GM18499 (cell line): ENCODE measurements around the gene SUMF2.
"Not testable (repeated sequence)": the region's sequence is repeated elsewhere in the genome, so short reads cannot be mapped to it uniquely, and the experiment has no call there.

Experiments
- ATAC-seq: cut with Tn5 transposase; IDR thresholded peaks from one replicate; pipeline ENCODE4 v1.9.1; 2021; ENCODE audit warnings: moderate number of reproducible peaks; ENCODE audit not compliant: insufficient read depth, unreplicated experiment

SUMF2 gene

DNA sequence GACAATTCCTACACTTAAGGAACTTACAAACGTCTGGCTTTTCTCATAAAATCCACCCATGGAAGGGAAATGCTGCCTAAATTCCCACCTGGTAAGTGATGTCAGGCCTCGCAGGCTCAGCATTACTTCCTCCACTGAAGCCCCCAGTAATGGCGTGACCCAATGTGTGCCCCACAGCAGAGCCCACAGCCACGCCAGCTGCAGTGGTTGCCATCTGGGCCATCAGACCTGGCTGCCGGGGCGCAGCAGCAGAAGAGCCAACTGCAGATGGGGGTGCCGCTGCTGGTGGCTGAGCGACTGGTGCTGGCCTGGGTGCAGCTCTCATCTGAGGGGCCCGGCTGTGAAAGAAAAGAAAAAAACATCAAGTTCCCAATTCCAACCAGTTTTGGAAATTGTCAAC lies 40.1 kb downstream of the SUMF2 start:
- ATAC-seq, result not testable (repeated sequence)

DNA sequence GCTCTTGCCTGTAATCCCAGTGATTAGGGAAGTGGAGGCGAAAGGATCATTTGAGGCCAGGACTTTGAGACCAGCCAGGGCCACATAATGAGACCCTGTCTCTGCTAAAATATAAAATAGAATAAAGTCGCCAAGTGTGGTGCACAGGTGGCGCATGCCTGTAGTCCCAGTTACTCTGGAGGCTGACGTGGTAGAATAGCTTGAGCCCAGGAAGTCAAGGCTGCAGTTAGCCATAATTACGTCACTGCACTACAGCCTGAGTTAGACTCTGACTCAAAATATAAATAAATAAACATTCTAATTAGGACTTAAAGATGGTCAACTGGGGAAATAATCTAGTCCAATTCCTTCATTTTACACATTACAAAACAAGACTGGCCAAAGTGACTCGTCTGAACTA lies 41.4 kb downstream of the SUMF2 start:
- no peak for ATAC-seq

DNA sequence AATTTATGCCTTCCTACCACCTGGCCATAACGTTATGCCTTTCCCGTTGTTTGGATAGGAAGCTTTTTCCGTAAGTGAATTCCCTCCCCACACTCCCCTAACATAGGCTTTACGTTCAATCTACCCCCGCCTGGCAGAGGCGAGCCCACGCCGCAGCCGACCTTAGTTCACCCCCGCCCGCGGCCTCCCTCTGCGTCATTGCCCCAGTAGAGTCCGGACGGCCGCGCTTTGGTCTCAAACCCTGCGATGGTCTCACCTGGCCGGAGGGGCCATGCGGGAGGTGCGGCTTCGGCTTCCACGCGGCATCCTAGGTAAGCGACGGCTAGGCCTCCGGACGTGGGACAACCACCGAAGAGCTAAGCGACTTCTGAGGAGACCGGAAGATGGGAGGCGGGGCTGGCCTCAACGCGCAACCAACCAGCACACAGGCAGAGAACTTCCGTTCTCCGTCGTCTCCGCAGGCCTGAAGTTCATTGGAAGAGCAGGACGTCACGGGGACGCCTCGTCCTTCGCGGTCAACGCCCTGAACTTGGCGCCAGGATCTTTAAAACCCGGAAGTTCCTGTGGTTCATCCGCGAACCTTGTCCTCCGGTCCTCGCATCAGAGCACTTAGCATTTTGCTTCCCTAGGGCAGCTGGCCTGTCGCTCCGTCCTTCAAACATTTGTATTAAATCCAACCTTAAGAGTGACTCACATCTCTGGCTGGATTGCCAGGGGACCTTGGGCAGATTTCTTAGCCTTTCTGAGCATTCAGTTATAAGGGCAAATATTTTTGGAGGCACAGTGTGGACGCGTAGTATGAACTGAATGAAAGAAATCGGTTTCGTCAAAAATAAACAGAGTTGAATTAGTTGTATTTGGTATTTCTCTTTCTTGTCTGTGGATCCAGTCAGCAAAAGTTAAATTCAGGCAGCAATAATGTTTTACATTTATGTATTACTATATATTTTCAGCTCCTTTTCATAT lies 42.3 kb downstream of the SUMF2 start, which contains the start of gene CHCHD2:
TSS of gene CHCHD2 (minus strand) at position 369 of the 966 bp plus-strand sequence. CDS start at position 306, 63 bp downstream.
- ATAC-seq, result peak; percentile 99

DNA sequence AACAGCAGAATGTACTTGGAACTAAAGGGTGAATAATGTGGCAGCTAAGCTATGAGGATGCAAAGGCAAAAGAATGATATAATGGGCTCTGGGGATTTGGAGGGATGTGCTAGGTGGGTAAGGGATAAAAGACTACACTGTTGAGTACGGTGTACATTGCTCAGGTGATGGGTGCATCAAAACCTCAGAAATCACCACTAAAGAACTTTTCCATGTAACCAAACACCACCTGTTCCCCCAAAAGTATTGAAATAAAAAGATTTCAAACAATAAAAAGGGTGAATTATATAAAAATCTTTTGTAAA lies 43.8 kb downstream of the SUMF2 start:
- no peak for ATAC-seq

DNA sequence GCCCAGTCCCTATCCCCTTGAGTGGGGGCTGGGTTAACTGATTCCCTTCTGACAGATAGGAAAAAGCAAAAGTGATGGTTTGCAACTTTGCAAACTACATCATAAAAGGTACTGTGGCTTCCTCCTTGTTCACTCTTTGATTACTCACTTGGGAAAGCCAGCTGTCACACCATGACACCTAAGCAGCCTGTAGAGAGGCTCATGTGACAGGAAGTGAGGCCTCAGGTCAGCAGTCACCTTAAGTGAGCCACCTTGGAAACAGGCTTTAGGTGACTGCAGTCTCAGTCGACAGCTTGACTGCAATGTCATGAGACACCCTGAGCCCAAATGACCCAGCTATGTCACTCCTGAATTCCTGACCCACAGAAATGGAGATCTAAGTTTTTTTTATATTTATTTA lies 46.5 kb downstream of the SUMF2 start:
- no peak for ATAC-seq

DNA sequence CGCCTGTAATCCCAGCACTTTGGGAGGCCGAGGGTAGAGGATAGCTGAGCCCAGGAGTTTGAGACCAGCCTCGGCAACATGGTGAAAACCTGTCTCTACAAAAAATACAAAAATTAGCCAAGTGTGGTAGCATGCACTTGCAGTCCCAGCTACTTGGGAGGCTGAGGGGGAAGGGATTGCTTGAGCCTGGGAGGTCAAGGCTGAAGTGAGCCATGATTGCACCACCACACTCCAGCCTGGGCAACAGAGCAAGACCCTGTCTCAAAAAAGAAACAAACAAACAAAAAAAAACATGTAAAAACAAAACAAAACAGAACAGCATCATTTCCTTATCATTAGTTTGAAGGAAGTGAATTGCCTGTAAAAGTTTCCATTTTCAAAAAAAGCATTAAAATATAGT lies 48.2 kb downstream of the SUMF2 start:
- ATAC-seq, result not testable (repeated sequence)

DNA sequence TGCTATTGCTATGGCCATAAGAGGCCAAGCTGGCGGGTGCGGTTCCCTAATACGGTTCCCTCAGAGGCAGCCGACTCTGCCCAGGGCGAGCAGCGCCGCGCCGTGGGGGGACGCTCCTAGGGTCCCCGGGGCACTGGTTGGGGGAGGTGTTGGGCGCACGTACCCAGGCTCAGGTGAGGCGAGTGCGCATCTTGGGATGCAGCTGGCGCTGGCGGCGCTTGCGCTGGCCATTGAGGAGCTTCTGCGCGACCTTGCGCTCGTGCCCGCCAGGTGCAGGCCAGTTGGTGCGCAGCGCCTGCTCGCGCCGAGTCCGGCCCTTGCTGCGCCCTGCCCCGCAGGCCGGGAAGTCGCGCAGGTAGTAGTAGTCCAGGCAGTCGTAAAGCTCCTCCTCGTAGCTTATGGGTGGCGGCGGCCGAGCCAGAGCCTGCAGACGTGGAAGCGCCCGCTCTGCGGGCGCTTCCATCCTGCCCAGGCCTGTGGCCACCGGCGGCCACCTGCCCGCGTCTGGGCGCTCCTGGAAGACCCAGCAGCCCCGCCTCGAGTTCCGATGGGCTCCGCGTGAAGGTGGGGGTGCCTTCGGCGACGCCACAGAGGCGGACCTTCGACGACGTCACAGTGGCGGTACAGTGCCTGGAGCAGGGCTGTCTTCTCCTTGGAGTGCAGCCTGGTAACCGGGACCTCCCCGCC lies 51.9 kb downstream of the SUMF2 start, which contains the start of gene NUPR2:
TSS of gene NUPR2 (minus strand) at position 566 of the 687 bp plus-strand sequence. CDS start at position 463, 103 bp downstream.
- ATAC-seq, result no peak

DNA sequence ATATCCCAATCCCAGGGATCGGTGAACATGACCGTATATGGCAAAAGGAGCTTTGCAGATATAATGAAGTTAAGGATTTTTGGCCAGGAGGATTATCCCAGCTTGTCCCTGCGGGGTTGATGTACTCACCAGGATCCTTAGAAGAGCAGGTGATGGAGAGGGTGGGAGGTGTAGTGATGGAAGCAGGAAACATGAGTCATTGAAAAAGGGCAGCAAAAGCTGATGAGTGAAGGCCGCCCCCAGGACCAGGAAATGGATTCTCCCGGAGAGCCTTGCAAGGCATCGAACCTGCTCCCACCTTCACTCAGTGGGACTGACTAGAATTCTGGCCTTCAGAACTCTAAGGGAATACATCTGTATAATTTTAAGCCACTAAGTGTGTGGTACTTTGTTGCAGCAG lies 57.4 kb downstream of the SUMF2 start:
- ATAC-seq, result no peak

DNA sequence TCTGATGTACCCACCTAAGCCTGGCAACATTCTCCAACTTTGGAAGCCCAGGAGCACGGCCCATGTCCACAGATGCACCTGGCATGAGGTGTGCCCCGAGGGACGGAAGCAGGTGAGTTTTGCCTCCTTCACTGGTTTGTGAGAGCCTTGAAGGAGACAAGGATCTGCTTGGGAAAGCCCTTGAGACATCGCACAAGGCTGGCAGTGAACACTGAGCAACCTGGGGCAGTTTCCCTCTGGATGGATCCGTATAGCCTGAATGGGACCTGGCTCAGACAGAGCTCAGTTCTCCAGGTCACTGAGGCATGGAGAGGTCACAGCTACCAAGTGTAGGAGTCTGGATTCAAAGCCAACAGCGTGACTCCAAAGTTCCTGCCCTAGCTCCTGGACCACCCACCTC lies 60.9 kb downstream of the SUMF2 start:
- ATAC-seq, result no peak

DNA sequence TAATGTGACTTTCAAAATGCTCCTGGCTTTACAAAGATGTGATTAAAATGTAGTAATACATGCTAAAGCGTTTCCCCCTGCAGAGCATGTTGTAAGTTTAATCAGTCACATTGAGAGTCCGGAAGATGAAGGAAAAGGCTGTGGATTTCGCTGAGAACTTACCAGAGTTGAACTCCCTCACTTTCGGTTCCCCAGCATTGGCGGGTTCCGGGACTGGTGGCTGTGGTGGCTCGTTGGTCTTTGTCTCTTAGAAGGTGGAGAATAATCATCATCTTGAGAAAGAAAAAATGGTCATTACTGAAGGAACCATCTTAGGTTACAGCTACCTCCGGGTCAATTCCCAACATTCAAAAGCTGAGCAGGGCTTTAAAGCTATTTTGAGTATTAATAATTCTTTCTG lies 61.7 kb downstream of the SUMF2 start:
- no peak for ATAC-seq

DNA sequence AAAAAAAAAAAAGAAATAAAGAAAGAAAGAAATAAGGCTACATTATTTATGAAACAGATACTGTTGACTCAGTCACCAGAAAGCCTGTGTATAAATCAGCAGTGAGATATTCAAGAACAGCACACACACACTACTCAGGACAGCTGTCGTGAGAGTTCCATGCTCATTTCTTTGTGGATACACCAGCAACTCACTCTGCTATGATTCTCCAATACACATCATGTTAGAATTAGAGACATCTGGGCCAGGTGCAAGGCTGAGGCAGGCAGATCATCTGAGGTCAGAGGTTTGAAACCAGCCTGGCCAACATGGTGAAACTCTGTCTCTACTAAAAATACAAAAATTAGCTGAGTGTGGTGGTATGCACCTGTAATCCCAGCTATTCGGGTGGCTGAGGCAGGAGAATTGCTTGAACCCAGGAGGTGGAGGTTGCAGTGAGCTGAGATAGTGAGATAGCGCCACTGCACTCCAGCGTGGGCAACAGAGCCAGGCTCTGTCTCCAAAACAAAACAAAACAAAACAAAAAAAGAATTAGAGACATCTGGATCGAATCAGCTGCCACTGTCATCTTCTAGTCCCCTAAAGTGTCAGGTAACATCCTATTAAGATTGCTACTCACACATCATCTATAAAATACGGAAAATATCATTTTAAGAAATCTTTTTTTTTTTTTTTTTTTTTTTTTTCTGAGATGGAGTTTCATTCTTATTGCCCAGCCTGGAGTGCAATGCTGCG lies 63.3 kb downstream of the SUMF2 start:
- ATAC-seq, result no peak
